H1 (cell line): Measurements from ENCODE around the gene INSIG1. TPM values are rescaled to one million over a fixed set of nuclear protein-coding genes. Genes with fewer than 3 reads are reported as not detected.

Source experiments
- EP300 ChIP-seq, 2 experiments: IDR thresholded peaks; 1 replicate in 1 of 2; 2 replicates in 1 of 2; pipeline ENCODE4 v1.6.1; 2011 to 2012; ENCODE audit warnings: low read depth in 2 of 2, low read length in 2 of 2, mild to moderate bottlenecking in 2 of 2, borderline replicate concordance in 1 of 2, inconsistent platforms in 1 of 2, moderate library complexity in 1 of 2
- polyA plus RNA-seq, 7 experiments: library from polyadenylated mRNA; depleted of rRNA in 3 of 7; stranded (reverse) in 5 of 7; unstranded in 2 of 7; fragments of >200 nt in 5 of 7; fragments of 200-250 nt in 2 of 7; gene quantifications; 1 replicate in 5 of 7; 2 replicates in 1 of 7; 4 replicates in 1 of 7; pipeline versions ENCODE4 v1.2.1 to v1.2.3, GENCODE V29; 2011 to 2013; ENCODE audit warnings: missing spikeins in 2 of 7, mixed read lengths in 2 of 7
- total RNA-seq: library from RNA; stranded (reverse); fragmentation: NEBNext Ultra II Directional; extraction: Animal tissue kit (Norgen Biotek cat#: 25700); gene quantifications from 2 replicates; pipeline ENCODE4 v1.2.1, GENCODE V29; 2021

Gene INSIG1
- total and polyA plus RNA-seq, 2 of the 8 experiments (the other 6 are each of a cell fraction or from before 2014, with no cell fraction given): 40.0 to 58.4 TPM

- TF ChIP-seq EP300 (IDR thresholded peaks at IDR 0.05; ENCODE audit: borderline replicate concordance in 1 of 2, low read depth in 2 of 2, low read length in 2 of 2): no peak
Measured at GRCh38 chr7:155280446-155281397, 17.0 kb upstream of the INSIG1 start (continued).
